Activated CD4-positive, alpha-beta memory T cell treated with anti-CD3 and anti-CD28 coated beads for 36 hours (primary cell): ENCODE results near the gene SORBS2. TPM values are rescaled to one million over a fixed set of nuclear protein-coding genes. Genes with fewer than 3 reads are reported as not detected.

ENCODE experiments used
- CTCF ChIA-PET: fragments of 350-600 bp; sonication (Branson Sonifier 250); formaldehyde crosslinking; loops from one replicate; lab custom pipeline; 2021; ENCODE audit warnings: antibody characterized with exemption, inconsistent platforms; lab: Charles Lee
- POLR2A ChIA-PET: fragments of 350-600 bp; sonication (Branson Sonifier 250); formaldehyde crosslinking; loops from one replicate; lab custom pipeline; 2021; ENCODE audit warnings: antibody characterized with exemption; lab: Charles Lee
- DNase-seq: peaks from one replicate; pipeline ENCODE4 v3.0.0-alpha.2; 2020
- H3K27ac Mint-ChIP-seq: one replicate; pipeline ENCODE4 v1.8.0; 2021; ENCODE audit warnings: mixed read lengths
- H3K27me3 Mint-ChIP-seq: one replicate; pipeline ENCODE4 v1.8.0; 2021; ENCODE audit warnings: mixed read lengths
- H3K36me3 Mint-ChIP-seq: one replicate; pipeline ENCODE4 v1.8.0; 2021; ENCODE audit warnings: mixed read lengths
- H3K4me1 Mint-ChIP-seq: one replicate; pipeline ENCODE4 v1.8.0; 2021; ENCODE audit warnings: low read depth, mixed read lengths
- H3K4me3 Mint-ChIP-seq: one replicate; pipeline ENCODE4 v1.8.0; 2021; ENCODE audit warnings: mild to moderate bottlenecking, mixed read lengths
- H3K9me3 Mint-ChIP-seq: one replicate; pipeline ENCODE4 v1.8.0; 2021; ENCODE audit warnings: mixed read lengths
- intact Hi-C: fragments of 100-400 bp; cut with micrococcal nuclease; formaldehyde crosslinking; loops from one replicate; pipeline ENCODE4 v1.15.1; 2023
- total RNA-seq, 2 experiments: library from RNA; stranded (reverse); gene quantifications; one replicate each; pipeline ENCODE4 v1.2.3, GENCODE V29; 2021

Gene SORBS2
- total RNA-seq, 2 experiments from 2014 or later, result not detected

GRCh38 chr4:185548587-185548986 is 263.4 kb downstream of the SORBS2 start:
- intact Hi-C loops, result no loop called here
- no peak for DNase-seq
- ChIA-PET POLR2A (no interaction called here), CTCF (no interaction called here)
- Mint-ChIP-seq H3K27ac (no peak overlapping the region), H3K4me1 (no peaks in the 10 kb centered on the region), H3K9me3 (no peaks in the 10 kb centered on the region), H3K36me3 (no peaks in the 10 kb centered on the region), H3K27me3 (peaks cover 9% of the 10 kb centered on the region), H3K4me3 (no peak overlapping the region)

GRCh38 chr4:185546335-185546734 is 265.7 kb downstream of the SORBS2 start:
- Mint-ChIP-seq H3K27me3 (peaks cover 9% of the 10 kb centered on the region), H3K4me3 (no peak overlapping the region), H3K36me3 (no peaks in the 10 kb centered on the region), H3K27ac (no peak overlapping the region), H3K4me1 (no peaks in the 10 kb centered on the region), H3K9me3 (no peaks in the 10 kb centered on the region)
- POLR2A ChIA-PET, result interaction anchor here (0.6 kb wide), 1 partner anchor 70 kb away, joined by 6 read pairs; no protein-coding TSS in a partner anchor
- CTCF ChIA-PET, result no interaction called here
- DNase-seq, result no peak
- intact Hi-C loops, result no loop called here

GRCh38 chr4:185542626-185543315 is 269.2 kb downstream of the SORBS2 start:
- no peak overlapping the region for H3K4me3 Mint-ChIP-seq
- DNase-seq, result no peak
- CTCF ChIA-PET, result interaction anchor here (0.5 to 1.1 kb wide), 2 partner anchors 55 to 117 kb away, joined by 3 read pairs; partner anchors contain the start of gene UFSP2
- POLR2A ChIA-PET, result no interaction called here
- H3K27ac Mint-ChIP-seq, result no peak overlapping the region
- intact Hi-C loops, result no loop called here
- no peaks in the 10 kb centered on the region for H3K36me3 Mint-ChIP-seq
- H3K27me3 Mint-ChIP-seq, result peaks cover 7% of the 10 kb centered on the region
- H3K9me3 Mint-ChIP-seq, result no peaks in the 10 kb centered on the region
- H3K4me1 Mint-ChIP-seq, result no peaks in the 10 kb centered on the region

- DNase-seq, result no peak
- H3K4me3 Mint-ChIP-seq, result no peak overlapping the region
- H3K27ac Mint-ChIP-seq, result no peak overlapping the region
- ChIA-PET POLR2A (interaction anchor here (0.7 kb wide), 1 partner anchor 13 kb away, joined by 4 read pairs; no protein-coding TSS in a partner anchor), CTCF (interaction anchor here (1.1 kb wide), 1 partner anchor 57 kb away, joined by 3 read pairs; no protein-coding TSS in a partner anchor)
- no peaks in the 10 kb centered on the region for H3K36me3 Mint-ChIP-seq
- H3K27me3 Mint-ChIP-seq, result peaks cover 11% of the 10 kb centered on the region
- H3K4me1 Mint-ChIP-seq, result no peaks in the 10 kb centered on the region
- no peaks in the 10 kb centered on the region for H3K9me3 Mint-ChIP-seq
- intact Hi-C loops, result no loop called here
These were observed 270.7 kb downstream of the SORBS2 start for GRCh38 chr4:185541251-185541727.

GRCh38 chr4:185540487-185541120 is 271.4 kb downstream of the SORBS2 start:
- Mint-ChIP-seq H3K9me3 (no peaks in the 10 kb centered on the region), H3K4me1 (peaks cover 3% of the 10 kb centered on the region), H3K4me3 (no peak overlapping the region), H3K36me3 (no peaks in the 10 kb centered on the region), H3K27ac (no peak overlapping the region), H3K27me3 (peaks cover 16% of the 10 kb centered on the region)
- POLR2A ChIA-PET, result no interaction called here
- intact Hi-C loops, result no loop called here
- CTCF ChIA-PET, result no interaction called here
- DNase-seq, result no peak

GRCh38 chr4:185540040-185540439 is 272.0 kb downstream of the SORBS2 start:
- H3K27ac Mint-ChIP-seq, result no peak overlapping the region
- ChIA-PET POLR2A (no interaction called here), CTCF (no interaction called here)
- DNase-seq, result no peak
- H3K4me1 Mint-ChIP-seq, result peaks cover 3% of the 10 kb centered on the region
- no peak overlapping the region for H3K4me3 Mint-ChIP-seq
- H3K9me3 Mint-ChIP-seq, result no peaks in the 10 kb centered on the region
- intact Hi-C loops, result no loop called here
- H3K36me3 Mint-ChIP-seq, result no peaks in the 10 kb centered on the region
- peaks cover 17% of the 10 kb centered on the region for H3K27me3 Mint-ChIP-seq

- intact Hi-C loops, result no loop called here
- Mint-ChIP-seq H3K4me1 (peaks cover 6% of the 10 kb centered on the region), H3K4me3 (no peak overlapping the region), H3K9me3 (no peaks in the 10 kb centered on the region), H3K36me3 (no peaks in the 10 kb centered on the region), H3K27me3 (peaks cover 22% of the 10 kb centered on the region), H3K27ac (no peak overlapping the region)
- no peak for DNase-seq
- POLR2A ChIA-PET, result no interaction called here
- CTCF ChIA-PET, result no interaction called here
These were observed 273.2 kb downstream of the SORBS2 start for GRCh38 chr4:185538806-185539205.

GRCh38 chr4:185536411-185536709 is 275.6 kb downstream of the SORBS2 start:
- H3K4me1 Mint-ChIP-seq, result peaks cover 6% of the 10 kb centered on the region
- no peak overlapping the region for H3K4me3 Mint-ChIP-seq
- peaks cover 32% of the 10 kb centered on the region for H3K27me3 Mint-ChIP-seq

GRCh38 chr4:185535612-185536410 is 276.2 kb downstream of the SORBS2 start:
- no peak for DNase-seq
- ChIA-PET POLR2A (no interaction called here), CTCF (interaction anchor here (0.6 kb wide), 1 partner anchor 18 kb away, joined by 3 read pairs; no protein-coding TSS in a partner anchor)
- peak overlapping the region; percentile 33 for H3K4me3 Mint-ChIP-seq
- no peak overlapping the region for H3K27ac Mint-ChIP-seq
- H3K9me3 Mint-ChIP-seq, result no peaks in the 10 kb centered on the region
- peaks cover 6% of the 10 kb centered on the region for H3K4me1 Mint-ChIP-seq
- peaks cover 32% of the 10 kb centered on the region for H3K27me3 Mint-ChIP-seq
- H3K36me3 Mint-ChIP-seq, result no peaks in the 10 kb centered on the region
- intact Hi-C loops, result no loop called here

More at GRCh38 chr4:185536411-185536709, 275.6 kb downstream of the SORBS2 start:
- H3K36me3 Mint-ChIP-seq, result no peaks in the 10 kb centered on the region
- no peak overlapping the region for H3K27ac Mint-ChIP-seq
- H3K9me3 Mint-ChIP-seq, result no peaks in the 10 kb centered on the region
- DNase-seq, result no peak
- POLR2A ChIA-PET, result no interaction called here
- CTCF ChIA-PET, result interaction anchor here (0.6 kb wide), 1 partner anchor 17 kb away, joined by 3 read pairs; no protein-coding TSS in a partner anchor
- intact Hi-C loops, result no loop called here
